HEK293 (cell line): ENCODE results near the gene ANKRD50.

ENCODE experiments used
- KLF10 ChIP-seq: fragments of 450-650 bp; IDR thresholded peaks from 2 replicates; pipeline ENCODE4 v1.5.1; 2018; ENCODE audit warnings: missing biosample characterization, mild to moderate bottlenecking, missing genetic modification characterization
- PRDM1 ChIP-seq: fragments of 450-650 bp; formaldehyde crosslinking; IDR thresholded peaks from 2 replicates; pipeline ENCODE4; 2016; ENCODE audit warnings: missing biosample characterization, missing genetic modification characterization
- SP7 ChIP-seq: fragments of 450-650 bp; formaldehyde crosslinking; IDR thresholded peaks from 2 replicates; pipeline ENCODE4 v1.5.1; 2016; ENCODE audit warnings: missing biosample characterization, missing genetic modification characterization
- ZBTB49 ChIP-seq: fragments of 450-650 bp; formaldehyde crosslinking; IDR thresholded peaks from 2 replicates; pipeline ENCODE4 v1.5.1; 2016; ENCODE audit warnings: missing biosample characterization, missing genetic modification characterization, low read depth
- ZFP37 ChIP-seq: fragments of 450-650 bp; formaldehyde crosslinking; IDR thresholded peaks from 2 replicates; pipeline ENCODE4 v1.5.1; 2016; ENCODE audit warnings: missing biosample characterization, missing genetic modification characterization
- ZNF121 ChIP-seq: fragments of 450-650 bp; formaldehyde crosslinking; IDR thresholded peaks from 2 replicates; pipeline ENCODE4 v1.5.1; 2016; ENCODE audit warnings: missing biosample characterization, missing genetic modification characterization
- ZNF792 ChIP-seq: fragments of 450-650 bp; formaldehyde crosslinking; IDR thresholded peaks from 2 replicates; pipeline ENCODE4 v1.5.1; 2016; ENCODE audit warnings: missing biosample characterization, missing genetic modification characterization
- TF ChIP-seq, protein P1 (sequence below): fragments of 450-650 bp; formaldehyde crosslinking; IDR thresholded peaks from 2 replicates; pipeline ENCODE4 v1.5.1; 2016; ENCODE audit warnings: missing biosample characterization, missing genetic modification characterization
- TF ChIP-seq, protein P2 (sequence below): fragments of 450-650 bp; formaldehyde crosslinking; IDR thresholded peaks from 2 replicates; pipeline ENCODE4 v1.5.1; 2016; ENCODE audit warnings: missing biosample characterization, missing genetic modification characterization
- TF ChIP-seq, protein P3 (sequence below): fragments of 450-650 bp; formaldehyde crosslinking; IDR thresholded peaks from 2 replicates; pipeline ENCODE4 v1.5.1; 2016; ENCODE audit warnings: missing biosample characterization, missing genetic modification characterization
- TF ChIP-seq, protein P4 (sequence below): fragments of 450-650 bp; formaldehyde crosslinking; IDR thresholded peaks from 2 replicates; pipeline ENCODE4 v1.5.1; 2016; ENCODE audit warnings: missing biosample characterization, missing genetic modification characterization

DNA sequence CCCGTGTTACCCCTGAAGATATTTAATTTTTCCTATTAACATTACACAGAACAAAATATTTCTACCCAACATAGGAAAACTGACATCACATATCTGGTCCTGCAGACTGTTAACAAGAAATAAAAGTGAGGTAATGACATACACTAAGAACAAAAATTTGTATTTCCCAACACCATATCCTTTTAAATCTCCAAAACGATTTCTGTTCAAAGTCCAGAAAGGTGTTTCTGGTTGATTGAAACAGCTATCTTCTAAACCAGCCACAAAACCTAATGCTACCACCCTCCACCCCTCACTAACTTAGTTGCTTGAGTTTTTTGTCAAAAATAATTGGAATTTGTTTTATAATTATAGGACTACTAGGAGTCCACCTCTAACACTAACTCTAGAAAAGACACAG lies 7.1 kb downstream of the ANKRD50 start:
- TF ChIP-seq, protein P1, sequence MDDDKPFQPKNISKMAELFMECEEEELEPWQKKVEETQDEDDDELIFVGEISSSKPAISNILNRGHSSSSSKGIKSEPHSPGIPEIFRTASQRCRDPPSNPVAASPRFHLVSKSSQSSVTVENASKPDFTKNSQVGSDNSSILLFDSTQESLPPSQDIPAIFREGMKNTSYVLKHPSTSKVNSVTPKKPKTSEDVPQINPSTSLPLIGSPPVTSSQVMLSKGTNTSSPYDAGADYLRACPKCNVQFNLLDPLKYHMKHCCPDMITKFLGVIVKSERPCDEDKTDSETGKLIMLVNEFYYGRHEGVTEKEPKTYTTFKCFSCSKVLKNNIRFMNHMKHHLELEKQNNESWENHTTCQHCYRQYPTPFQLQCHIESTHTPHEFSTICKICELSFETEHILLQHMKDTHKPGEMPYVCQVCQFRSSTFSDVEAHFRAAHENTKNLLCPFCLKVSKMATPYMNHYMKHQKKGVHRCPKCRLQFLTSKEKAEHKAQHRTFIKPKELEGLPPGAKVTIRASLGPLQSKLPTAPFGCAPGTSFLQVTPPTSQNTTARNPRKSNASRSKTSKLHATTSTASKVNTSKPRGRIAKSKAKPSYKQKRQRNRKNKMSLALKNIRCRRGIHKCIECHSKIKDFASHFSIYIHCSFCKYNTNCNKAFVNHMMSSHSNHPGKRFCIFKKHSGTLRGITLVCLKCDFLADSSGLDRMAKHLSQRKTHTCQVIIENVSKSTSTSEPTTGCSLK (tag by site-specific recombination): no peak
- TF ChIP-seq SP7 (no peak), ZNF121 (tag by site-specific recombination) (no peak), PRDM1 (no peak), KLF10 (tag by site-specific recombination) (no peak), ZNF792 (tag by site-specific recombination) (no peak), ZBTB49 (no peak), ZFP37 (tag by site-specific recombination) (no peak)
- TF ChIP-seq, protein P2, sequence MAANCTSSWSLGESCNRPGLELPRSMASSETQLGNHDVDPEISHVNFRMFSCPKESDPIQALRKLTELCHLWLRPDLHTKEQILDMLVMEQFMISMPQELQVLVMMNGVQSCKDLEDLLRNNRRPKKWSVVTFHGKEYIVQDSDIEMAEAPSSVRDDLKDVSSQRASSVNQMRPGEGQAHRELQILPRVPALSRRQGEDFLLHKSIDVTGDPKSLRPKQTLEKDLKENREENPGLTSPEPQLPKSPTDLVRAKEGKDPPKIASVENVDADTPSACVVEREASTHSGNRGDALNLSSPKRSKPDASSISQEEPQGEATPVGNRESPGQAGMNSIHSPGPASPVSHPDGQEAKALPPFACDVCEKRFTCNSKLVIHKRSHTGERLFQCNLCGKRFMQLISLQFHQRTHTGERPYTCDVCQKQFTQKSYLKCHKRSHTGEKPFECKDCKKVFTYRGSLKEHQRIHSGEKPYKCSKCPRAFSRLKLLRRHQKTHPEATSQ: no peak
- TF ChIP-seq, protein P3, sequence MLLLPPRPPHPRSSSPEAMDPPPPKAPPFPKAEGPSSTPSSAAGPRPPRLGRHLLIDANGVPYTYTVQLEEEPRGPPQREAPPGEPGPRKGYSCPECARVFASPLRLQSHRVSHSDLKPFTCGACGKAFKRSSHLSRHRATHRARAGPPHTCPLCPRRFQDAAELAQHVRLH (tag by site-specific recombination): no peak
- TF ChIP-seq, protein P4, sequence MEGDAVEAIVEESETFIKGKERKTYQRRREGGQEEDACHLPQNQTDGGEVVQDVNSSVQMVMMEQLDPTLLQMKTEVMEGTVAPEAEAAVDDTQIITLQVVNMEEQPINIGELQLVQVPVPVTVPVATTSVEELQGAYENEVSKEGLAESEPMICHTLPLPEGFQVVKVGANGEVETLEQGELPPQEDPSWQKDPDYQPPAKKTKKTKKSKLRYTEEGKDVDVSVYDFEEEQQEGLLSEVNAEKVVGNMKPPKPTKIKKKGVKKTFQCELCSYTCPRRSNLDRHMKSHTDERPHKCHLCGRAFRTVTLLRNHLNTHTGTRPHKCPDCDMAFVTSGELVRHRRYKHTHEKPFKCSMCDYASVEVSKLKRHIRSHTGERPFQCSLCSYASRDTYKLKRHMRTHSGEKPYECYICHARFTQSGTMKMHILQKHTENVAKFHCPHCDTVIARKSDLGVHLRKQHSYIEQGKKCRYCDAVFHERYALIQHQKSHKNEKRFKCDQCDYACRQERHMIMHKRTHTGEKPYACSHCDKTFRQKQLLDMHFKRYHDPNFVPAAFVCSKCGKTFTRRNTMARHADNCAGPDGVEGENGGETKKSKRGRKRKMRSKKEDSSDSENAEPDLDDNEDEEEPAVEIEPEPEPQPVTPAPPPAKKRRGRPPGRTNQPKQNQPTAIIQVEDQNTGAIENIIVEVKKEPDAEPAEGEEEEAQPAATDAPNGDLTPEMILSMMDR: no peak
